Stimulated activated memory B cell treated with anti-CD40 and anti-IgM and Interleukin-4, amounts not matched to agents 10 μg/mL and 1 μg/mL and 100 μg/mL, for 72 hours (primary cell): ENCODE data around the gene PTPRR.

Experiments used
- ATAC-seq: fragments of 150-1000 bp; cut with Tn5 transposase; 2 replicates; pipeline ENCODE4 v1.10.0; 2021
- H3K27ac Mint-ChIP-seq: one replicate; pipeline ENCODE4 v1.8.0; 2022; ENCODE audit warnings: mild to moderate bottlenecking, mixed read lengths
- H3K27me3 Mint-ChIP-seq: one replicate; pipeline ENCODE4 v1.8.0; 2022; ENCODE audit warnings: mixed read lengths
- H3K36me3 Mint-ChIP-seq: one replicate; pipeline ENCODE4 v1.8.0; 2022; ENCODE audit warnings: mixed read lengths
- H3K4me1 Mint-ChIP-seq: one replicate; pipeline ENCODE4 v1.8.0; 2022; ENCODE audit warnings: mixed read lengths
- H3K4me3 Mint-ChIP-seq: one replicate; pipeline ENCODE4 v1.8.0; 2022; ENCODE audit warnings: mild to moderate bottlenecking, moderate library complexity, mixed read lengths
- H3K9me3 Mint-ChIP-seq: one replicate; pipeline ENCODE4 v1.8.0; 2022; ENCODE audit warnings: mixed read lengths

The PTPRR gene, protein sequence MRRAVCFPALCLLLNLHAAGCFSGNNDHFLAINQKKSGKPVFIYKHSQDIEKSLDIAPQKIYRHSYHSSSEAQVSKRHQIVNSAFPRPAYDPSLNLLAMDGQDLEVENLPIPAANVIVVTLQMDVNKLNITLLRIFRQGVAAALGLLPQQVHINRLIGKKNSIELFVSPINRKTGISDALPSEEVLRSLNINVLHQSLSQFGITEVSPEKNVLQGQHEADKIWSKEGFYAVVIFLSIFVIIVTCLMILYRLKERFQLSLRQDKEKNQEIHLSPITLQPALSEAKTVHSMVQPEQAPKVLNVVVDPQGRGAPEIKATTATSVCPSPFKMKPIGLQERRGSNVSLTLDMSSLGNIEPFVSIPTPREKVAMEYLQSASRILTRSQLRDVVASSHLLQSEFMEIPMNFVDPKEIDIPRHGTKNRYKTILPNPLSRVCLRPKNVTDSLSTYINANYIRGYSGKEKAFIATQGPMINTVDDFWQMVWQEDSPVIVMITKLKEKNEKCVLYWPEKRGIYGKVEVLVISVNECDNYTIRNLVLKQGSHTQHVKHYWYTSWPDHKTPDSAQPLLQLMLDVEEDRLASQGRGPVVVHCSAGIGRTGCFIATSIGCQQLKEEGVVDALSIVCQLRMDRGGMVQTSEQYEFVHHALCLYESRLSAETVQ

DNA sequence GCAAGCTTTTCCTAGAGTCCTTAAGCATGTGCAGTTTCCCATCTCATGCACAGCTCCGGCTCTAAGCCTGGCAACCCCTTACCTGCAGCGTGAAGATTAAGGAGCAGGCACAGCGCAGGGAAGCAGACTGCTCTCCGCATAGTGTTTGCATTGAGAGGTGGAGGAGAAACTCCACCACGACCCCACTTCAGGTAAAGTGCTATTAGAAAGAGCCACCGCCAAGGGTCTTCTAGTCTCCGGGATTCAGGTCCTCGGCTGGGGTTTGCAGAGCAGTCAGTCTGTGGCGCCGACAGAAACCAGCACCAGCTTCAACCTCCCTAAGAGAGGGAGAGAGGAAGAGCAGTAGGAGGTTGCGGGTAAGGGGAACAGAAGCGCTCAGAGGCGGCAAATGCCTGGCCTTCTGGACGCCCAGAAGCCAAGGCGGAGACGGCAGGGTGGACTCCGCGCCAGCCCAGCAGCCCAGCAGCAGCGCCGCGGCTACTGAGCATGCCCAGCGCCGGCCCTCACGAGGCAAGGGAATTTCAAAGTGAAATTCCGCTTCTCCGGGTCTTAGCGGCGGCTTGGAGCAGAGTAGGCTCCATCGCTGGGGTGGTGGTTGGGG lies at the start of gene PTPRR:
Gene PTPRR (minus strand): TSS at position 488 of the 601 bp plus-strand sequence. CDS start 348 bp downstream, at position 140.
- H3K27ac Mint-ChIP-seq: no peak within 1 kb of the TSS
- no peak within 1 kb of the TSS for H3K4me3 Mint-ChIP-seq
- no peaks in the 10 kb centered on the region for H3K9me3 Mint-ChIP-seq
- no peaks in the 10 kb centered on the region for H3K36me3 Mint-ChIP-seq
- no peaks in the 10 kb centered on the region for H3K4me1 Mint-ChIP-seq
- no peak for ATAC-seq
- peaks cover 14% of the 10 kb centered on the region for H3K27me3 Mint-ChIP-seq

DNA sequence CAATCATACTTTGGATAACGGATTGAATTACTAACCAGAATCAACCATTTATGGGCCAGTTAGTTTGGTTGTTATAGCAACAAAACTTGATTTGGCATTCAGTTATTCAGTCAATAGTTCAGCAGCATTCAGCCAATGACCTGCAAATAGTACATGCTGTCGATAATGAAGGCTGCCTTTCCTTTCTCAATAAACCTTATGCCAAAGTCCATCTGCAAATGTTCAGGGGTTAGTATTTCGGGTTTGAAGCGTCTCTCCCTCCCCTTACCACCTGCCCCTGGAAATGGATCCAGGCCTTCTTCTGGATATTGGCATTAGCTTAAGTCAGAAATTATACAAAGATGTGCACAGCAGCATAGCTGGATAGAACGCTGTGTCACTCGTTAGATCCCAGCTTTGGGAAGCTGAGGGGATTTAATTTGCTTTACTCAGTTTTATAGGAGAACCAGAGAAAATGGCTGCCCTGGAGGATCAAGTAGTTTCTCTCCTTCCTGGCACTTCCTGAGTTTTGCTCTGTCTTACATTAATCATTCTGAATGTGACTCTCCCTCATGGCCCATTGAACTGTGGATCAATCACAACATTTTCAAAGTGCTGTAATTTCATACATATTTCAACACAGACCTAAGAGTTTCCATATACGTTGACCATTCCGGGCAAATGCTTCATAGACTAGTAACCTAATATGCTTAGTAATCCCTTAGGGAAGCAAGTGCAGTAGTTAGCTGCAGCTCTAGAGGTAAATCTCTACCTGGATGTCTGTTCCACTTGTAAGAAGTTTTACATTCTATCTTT lies 46.7 kb upstream of the PTPRR start:
- no peaks in the 10 kb centered on the region for H3K36me3 Mint-ChIP-seq
- H3K9me3 Mint-ChIP-seq: peaks cover 3% of the 10 kb centered on the region
- no peak for ATAC-seq
- H3K4me3 Mint-ChIP-seq: no peak overlapping the region
- H3K4me1 Mint-ChIP-seq: no peaks in the 10 kb centered on the region
- no peaks in the 10 kb centered on the region for H3K27me3 Mint-ChIP-seq
- H3K27ac Mint-ChIP-seq: no peak overlapping the region

DNA sequence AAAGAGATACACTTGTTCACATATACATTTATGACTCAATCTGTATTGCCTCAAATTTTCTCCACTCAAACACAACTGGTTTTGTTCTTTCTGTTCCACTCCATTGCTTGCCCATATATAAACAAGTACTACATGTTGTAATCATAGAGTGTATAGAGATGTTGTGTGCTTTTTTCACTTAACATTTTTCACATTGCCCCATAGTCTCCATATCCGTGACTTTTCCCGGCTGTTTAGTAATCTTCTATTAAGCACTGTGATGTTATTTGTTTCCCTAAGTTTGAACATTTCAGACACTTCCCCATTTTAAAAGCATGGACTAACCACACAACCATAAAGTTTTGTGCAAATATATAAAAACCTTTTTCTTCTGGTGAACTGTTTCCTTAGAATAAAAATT lies 45.5 kb upstream of the PTPRR start:
- Mint-ChIP-seq H3K27me3 (no peaks in the 10 kb centered on the region), H3K4me1 (no peaks in the 10 kb centered on the region), H3K4me3 (no peak overlapping the region), H3K36me3 (no peaks in the 10 kb centered on the region), H3K9me3 (peaks cover 3% of the 10 kb centered on the region), H3K27ac (no peak overlapping the region)
- ATAC-seq: no peak

DNA sequence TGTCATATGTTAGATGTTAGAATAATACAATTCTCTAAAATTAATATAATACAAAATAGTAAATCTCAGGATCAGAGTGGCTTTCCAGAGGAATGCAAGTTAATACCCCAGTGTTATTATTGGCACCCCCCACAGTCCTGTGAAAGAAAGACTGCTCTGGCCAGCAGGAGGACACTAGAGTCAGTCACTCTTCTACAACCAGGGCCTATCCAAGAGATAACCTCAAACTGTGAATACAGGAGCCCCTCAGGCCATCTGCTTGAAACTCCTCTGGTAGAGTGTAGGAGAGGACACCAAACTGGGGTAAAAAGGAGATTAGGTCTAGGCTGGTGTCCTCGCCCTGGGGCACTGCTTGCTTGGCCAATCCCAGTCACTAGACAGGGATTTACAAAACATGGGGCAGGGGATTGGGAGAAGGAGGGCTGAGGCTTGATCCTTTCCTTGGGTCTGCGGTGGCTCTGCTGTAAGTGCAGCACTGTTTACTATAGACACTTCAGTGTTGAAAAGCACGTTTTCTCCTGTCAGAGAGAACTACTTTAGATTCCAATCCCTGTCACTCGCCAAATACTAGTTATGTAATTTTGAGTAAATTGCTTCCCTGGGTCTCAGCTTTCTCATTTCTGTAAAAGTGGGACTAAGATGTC lies 44.5 kb upstream of the PTPRR start:
- ATAC-seq: no peak
- Mint-ChIP-seq H3K9me3 (peaks cover 3% of the 10 kb centered on the region), H3K4me1 (no peaks in the 10 kb centered on the region), H3K4me3 (no peak overlapping the region), H3K27me3 (no peaks in the 10 kb centered on the region), H3K27ac (no peak overlapping the region), H3K36me3 (no peaks in the 10 kb centered on the region)

DNA sequence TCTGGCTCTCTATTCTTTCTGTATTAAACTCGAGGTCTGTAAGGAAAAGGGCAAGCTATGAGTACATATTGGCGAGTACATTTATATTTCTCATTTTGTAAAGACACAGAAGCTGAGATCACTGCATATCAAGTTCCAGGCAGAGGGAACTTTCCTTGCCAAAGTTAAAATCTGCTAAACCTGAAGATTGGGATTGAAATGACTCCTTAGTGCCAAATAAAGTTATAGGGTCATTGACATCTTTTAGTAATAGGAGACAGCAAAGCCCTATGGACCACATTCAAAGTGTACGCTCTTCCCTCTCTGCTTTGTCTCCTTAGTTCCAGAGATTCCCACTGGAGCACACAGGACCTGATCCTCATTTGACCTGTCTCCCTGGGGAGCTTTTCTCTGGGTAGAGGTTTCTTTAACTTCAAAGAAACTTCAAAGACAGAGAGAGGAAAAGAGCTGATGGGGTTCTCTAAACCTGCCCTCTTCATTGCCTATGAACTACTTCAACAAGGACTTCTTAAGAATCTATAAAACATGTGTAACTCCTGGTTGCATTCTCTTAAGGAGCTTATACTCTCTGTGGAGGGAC lies 42.6 kb upstream of the PTPRR start:
- H3K36me3 Mint-ChIP-seq: no peaks in the 10 kb centered on the region
- H3K4me1 Mint-ChIP-seq: no peaks in the 10 kb centered on the region
- no peak overlapping the region for H3K27ac Mint-ChIP-seq
- no peak for ATAC-seq
- H3K9me3 Mint-ChIP-seq: peaks cover 6% of the 10 kb centered on the region
- H3K4me3 Mint-ChIP-seq: no peak overlapping the region
- H3K27me3 Mint-ChIP-seq: no peaks in the 10 kb centered on the region

DNA sequence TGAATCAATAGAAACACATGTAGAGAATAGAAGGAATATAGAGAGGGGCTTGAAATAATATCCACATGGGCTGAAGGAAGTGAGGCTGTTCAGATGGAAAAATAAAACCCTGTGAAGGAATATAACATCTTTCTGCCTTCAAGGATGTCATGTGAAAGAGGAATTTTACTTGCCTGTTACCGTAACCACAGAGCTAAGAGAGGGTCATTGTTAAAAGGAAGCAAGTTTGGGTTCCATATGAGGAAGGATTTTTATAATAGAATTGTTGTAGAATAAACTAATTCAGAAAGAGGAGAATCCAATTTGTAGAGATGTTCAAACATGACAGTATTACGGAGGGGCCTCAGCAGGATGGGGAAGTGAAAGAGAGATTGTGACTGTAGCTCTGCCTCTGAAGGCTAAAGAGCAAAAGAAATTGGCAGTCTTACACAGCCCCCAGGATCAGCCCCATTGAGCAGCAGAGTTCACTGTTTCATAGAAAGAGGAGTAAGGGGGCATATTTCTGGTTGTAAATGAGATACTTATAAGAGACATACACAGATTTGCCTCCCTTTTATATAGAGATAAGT lies 41.8 kb upstream of the PTPRR start:
- Mint-ChIP-seq H3K27ac (no peak overlapping the region), H3K27me3 (no peaks in the 10 kb centered on the region), H3K4me3 (no peak overlapping the region), H3K4me1 (no peaks in the 10 kb centered on the region), H3K36me3 (no peaks in the 10 kb centered on the region), H3K9me3 (peaks cover 8% of the 10 kb centered on the region)
- peak; percentile 41 for ATAC-seq

DNA sequence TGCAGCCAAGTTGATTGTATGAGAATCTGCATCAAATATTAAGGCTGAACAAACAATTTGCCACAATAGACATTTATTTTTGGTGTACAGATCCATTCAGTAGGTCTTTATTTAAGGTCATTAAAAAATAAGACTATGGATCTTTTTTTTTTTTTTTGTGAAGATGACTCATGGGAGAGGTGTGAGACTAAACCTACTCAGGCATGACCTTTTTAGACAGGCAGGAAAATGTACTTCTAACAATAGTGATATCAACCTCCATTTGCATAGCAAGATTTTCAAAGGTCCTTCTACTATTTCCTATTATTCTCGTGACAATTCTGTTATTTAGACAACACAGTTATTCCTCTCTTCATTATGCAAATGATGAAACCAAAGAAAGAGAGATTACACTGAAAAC lies 39.9 kb upstream of the PTPRR start:
- no peak for ATAC-seq
- Mint-ChIP-seq H3K27ac (no peak overlapping the region), H3K9me3 (peaks cover 8% of the 10 kb centered on the region), H3K36me3 (no peaks in the 10 kb centered on the region), H3K4me3 (no peak overlapping the region), H3K4me1 (no peaks in the 10 kb centered on the region), H3K27me3 (no peaks in the 10 kb centered on the region)

DNA sequence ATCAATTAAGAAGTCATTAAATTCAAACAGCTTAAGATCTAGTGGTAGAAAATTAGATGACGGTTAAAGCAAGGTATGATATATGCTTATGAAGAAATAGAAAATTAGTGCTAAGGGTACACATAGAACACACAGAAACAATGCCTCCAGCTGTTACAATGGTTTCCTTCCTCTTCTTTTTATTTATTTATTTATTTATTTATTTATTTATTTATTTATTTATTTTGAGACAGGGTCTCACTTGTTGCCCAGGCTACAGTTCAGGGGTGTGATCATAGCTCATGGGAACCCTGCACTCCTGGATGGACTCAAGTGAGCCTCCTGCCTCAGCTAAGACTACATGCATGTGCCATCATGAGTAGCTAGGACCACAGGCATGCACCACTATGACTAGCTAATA lies 34.9 kb upstream of the PTPRR start:
- ATAC-seq: no peak
- no peak overlapping the region for H3K27ac Mint-ChIP-seq
- H3K4me3 Mint-ChIP-seq: no peak overlapping the region
- H3K9me3 Mint-ChIP-seq: peaks cover 5% of the 10 kb centered on the region
- no peaks in the 10 kb centered on the region for H3K36me3 Mint-ChIP-seq
- no peaks in the 10 kb centered on the region for H3K4me1 Mint-ChIP-seq
- no peaks in the 10 kb centered on the region for H3K27me3 Mint-ChIP-seq

DNA sequence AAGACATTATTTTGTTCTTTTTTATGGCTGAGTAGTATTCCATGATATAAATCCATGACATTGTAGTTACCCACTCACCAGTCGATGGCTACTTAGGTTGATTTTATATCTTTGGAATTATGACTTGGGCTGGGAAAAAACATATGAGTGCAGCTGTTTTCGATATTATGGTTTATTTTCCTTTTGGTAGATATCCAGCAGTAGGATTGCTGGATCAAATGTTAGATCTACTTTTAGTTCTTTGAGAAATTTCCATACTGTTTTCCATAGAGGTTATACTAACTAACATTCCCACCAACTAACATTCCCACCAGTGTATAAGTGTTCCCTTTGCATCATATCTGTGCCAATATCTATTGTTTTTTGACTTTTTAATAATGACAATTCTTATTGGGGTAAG lies 29.9 kb upstream of the PTPRR start:
- no peaks in the 10 kb centered on the region for H3K4me1 Mint-ChIP-seq
- ATAC-seq: no peak
- no peaks in the 10 kb centered on the region for H3K27me3 Mint-ChIP-seq
- H3K36me3 Mint-ChIP-seq: no peaks in the 10 kb centered on the region
- peaks cover 3% of the 10 kb centered on the region for H3K9me3 Mint-ChIP-seq
- no peak overlapping the region for H3K27ac Mint-ChIP-seq
- H3K4me3 Mint-ChIP-seq: no peak overlapping the region

DNA sequence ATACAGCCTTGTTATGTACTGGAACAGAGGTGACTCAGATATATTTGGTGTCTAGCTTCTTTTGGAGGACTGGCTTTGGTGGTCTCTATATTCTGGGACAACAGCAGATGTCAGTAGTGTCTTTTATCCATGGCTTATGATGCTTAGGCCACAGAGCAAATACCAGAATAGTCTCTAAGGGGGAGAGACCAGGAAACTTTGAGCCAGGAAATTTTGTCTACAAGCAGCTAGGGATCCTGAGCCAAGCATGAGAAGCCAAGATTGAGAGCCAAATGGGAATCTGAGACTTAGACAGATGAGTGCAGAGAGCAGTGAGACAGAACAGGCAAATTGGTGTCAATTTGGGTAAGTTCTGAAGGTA lies 28.4 kb upstream of the PTPRR start:
- no peak overlapping the region for H3K27ac Mint-ChIP-seq
- H3K4me3 Mint-ChIP-seq: no peak overlapping the region

DNA sequence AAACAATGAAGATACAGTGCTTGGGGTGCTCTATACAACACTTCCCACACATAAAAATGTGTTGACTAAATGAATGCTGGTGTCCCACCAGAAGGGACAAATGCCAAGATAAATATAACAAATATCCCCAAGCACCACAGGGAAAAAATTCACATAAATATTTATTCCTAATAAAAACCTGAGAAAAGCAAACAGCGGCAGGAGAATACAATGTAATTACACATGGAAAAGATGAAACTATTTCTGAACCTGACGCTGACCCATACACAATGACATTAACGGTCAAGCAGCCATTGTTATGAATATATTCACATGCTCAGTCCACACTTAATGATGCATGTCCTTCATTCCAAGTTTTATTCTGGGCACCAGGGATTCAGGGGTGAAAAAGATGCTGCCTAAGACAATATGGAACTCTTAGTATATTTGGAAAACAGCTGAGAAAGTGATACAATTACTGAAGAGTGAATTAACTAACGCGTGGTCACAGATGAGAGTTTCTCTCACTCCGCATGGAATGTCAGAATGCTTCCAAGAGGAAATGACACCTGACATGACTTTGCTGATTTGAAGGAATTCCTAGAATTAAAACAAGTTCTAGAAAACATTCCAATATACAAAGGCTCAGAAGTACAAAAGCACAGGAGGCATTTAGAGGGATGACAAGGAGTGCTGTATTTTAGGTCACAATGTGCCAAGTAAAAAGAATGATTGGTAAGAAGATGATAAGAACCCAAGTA lies 27.9 kb upstream of the PTPRR start:
- H3K36me3 Mint-ChIP-seq: no peaks in the 10 kb centered on the region
- H3K4me3 Mint-ChIP-seq: no peak overlapping the region
- no peak for ATAC-seq
- H3K27me3 Mint-ChIP-seq: no peaks in the 10 kb centered on the region
- H3K4me1 Mint-ChIP-seq: no peaks in the 10 kb centered on the region
- peaks cover 3% of the 10 kb centered on the region for H3K9me3 Mint-ChIP-seq
- no peak overlapping the region for H3K27ac Mint-ChIP-seq

More for the DNA sequence above, 28.4 kb upstream of the PTPRR start:
- ATAC-seq: no peak
- Mint-ChIP-seq H3K27me3 (no peaks in the 10 kb centered on the region), H3K9me3 (peaks cover 3% of the 10 kb centered on the region), H3K36me3 (no peaks in the 10 kb centered on the region), H3K4me1 (no peaks in the 10 kb centered on the region)

DNA sequence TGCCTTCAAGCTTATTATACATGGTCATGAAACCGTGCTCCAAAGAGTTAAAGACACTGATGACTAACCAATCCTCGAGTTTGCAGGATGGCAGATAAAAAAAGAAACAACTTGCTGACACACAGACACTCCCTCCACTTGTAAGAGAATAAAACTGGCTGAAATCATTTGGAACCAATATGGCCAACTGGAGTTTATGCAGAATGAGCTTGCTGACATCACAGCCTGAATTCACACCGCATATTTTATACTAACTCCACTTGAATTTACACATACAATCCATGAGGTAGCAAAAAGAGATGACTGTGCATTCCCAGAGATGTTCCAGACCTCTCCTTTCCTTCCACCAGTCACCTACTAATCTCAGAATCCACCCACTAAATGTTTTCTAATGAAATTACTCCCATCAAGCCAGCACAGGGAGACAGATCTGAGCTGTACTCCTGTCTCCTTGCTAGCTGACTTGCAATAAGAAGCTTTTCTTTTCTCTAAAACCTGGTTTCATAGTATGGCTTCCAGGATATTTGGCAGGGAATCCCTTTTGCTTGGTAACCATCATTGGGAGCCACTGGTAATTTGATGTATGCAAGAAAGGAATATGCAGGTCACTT lies 15.8 kb upstream of the PTPRR start:
- no peaks in the 10 kb centered on the region for H3K27me3 Mint-ChIP-seq
- H3K9me3 Mint-ChIP-seq: no peaks in the 10 kb centered on the region
- ATAC-seq: no peak
- no peak overlapping the region for H3K27ac Mint-ChIP-seq
- no peak overlapping the region for H3K4me3 Mint-ChIP-seq
- no peaks in the 10 kb centered on the region for H3K36me3 Mint-ChIP-seq
- H3K4me1 Mint-ChIP-seq: no peaks in the 10 kb centered on the region

DNA sequence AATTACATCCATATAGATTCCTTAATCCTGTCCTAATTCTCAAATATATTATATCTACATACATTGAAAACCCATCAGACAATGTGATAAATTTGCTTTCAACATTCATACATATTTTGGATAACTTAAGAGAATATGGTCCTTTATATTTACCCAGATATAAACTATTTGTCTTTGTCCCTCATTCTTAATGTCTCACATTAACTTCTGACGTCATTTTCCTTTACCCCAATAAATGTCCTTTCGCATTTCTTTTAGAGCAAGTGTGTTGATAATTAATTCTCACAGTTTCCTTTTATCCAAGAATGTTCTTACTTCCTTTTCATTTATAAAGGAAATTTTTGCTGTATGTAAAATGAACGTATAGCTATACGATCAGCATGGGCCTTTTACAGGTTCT lies 12.6 kb upstream of the PTPRR start:
- Mint-ChIP-seq H3K36me3 (no peaks in the 10 kb centered on the region), H3K4me3 (no peak overlapping the region), H3K27me3 (no peaks in the 10 kb centered on the region), H3K27ac (no peak overlapping the region), H3K4me1 (no peaks in the 10 kb centered on the region), H3K9me3 (no peaks in the 10 kb centered on the region)
- ATAC-seq: no peak
